Heart left ventricle (tissue), 13 donors: ENCODE data around the gene ACOX2.

Experiments
- CTCF ChIP-seq, 12 donors: fragments of 200-600 bp; sonication (generic) in 4 of 12; IDR thresholded peaks; one replicate each; pipeline versions ENCODE4 v1.5.0 to v1.8.0; 2018 to 2022; ENCODE audit warnings: antibody characterized with exemption in 12 of 12, mild to moderate bottlenecking in 5 of 12
- POLR2A ChIP-seq, 2 donors: fragments of 450-650 bp; IDR thresholded peaks; one replicate each; pipeline ENCODE4 v1.6.1; 2017; ENCODE audit warnings: antibody characterized with exemption in 2 of 2, mild to moderate bottlenecking in 2 of 2, moderate library complexity in 2 of 2
- donor health status: ischemic (EF 13 %, LVEDD 7.1; RV severe dilation, severe dysfunction).
- donor health status: DM: no; HTN: yes; CAD: no.
- donor health status: DM: no; HTN: no; CAD: no.
- donor health status: ischemic (EF 25% LVEDD 6.9; RV normal size, moderate dysfunction).
- donor health status: ischemic (EF 25% LVEDD 5.7; RV mildly dilated, moderate dysfunction).
- donor health status: ischemic (EF 35%, LVEDD 5.7; RV mildly dilated, moderate dysfunction).
- donor health status: nonischemic (EF 11% LVEDD 7.7; RV severe dilation, severe dysfunction).
- donor health status: DM: yes; HTN: yes; CAD: no.
- donor health status: PGD.
- donor health status: ischemic (EF 29% LVEDD 5.4; RV normal size, mild dysfunction).
- donor health status: nonischemic (EF 23%, LVEDD 6.1; RV moderate dilation, normal function).

GRCh38 chr3:58576716-58577115 lies 39.7 kb upstream of the ACOX2 start:
- no peak for TF ChIP-seq CTCF (IDR thresholded peaks at IDR 0.05)
- TF ChIP-seq POLR2A (IDR thresholded peaks at IDR 0.05), result no peak
